HepG2 (cell line): ENCODE measurements around the gene FZD4. TPM values are rescaled to one million over a fixed set of nuclear protein-coding genes. Genes with fewer than 3 reads are reported as not detected.

ENCODE experiments used
- GATAD1 ChIP-seq: IDR thresholded peaks from 2 replicates; pipeline ENCODE4 v1.6.1; 2016; ENCODE audit warnings: missing genetic modification reagents, missing compliant biosample characterization
- HHEX ChIP-seq: IDR thresholded peaks from 2 replicates; pipeline ENCODE4 v1.6.1; 2016; ENCODE audit warnings: control low read depth
- NFE2L1 ChIP-seq: sonication (generic); formaldehyde crosslinking; IDR thresholded peaks from 2 replicates; pipeline ENCODE4 v1.4.0; 2020; ENCODE audit warnings: missing genetic modification reagents, mild to moderate bottlenecking, borderline replicate concordance
- PAF1 ChIP-seq: IDR thresholded peaks from 2 replicates; pipeline ENCODE4 v1.6.1; 2016; ENCODE audit warnings: missing genetic modification reagents, missing compliant biosample characterization
- PAX8 ChIP-seq: sonication (generic); formaldehyde crosslinking; IDR thresholded peaks from 2 replicates; pipeline ENCODE4 v1.8.0; 2022; ENCODE audit warnings: mild to moderate bottlenecking, missing genetic modification reagents, borderline replicate concordance
- POLR2A ChIP-seq, 2 experiments: IDR thresholded peaks; 2 replicates each; pipeline ENCODE4 v1.6.1; 2011; ENCODE audit warnings: low read depth in 2 of 2, low read length in 2 of 2, mild to moderate bottlenecking in 1 of 2, moderate library complexity in 1 of 2; ENCODE audit not compliant: insufficient read depth in 1 of 2
- SP2 ChIP-seq: sonication (generic); formaldehyde crosslinking; IDR thresholded peaks from 2 replicates; pipeline ENCODE4 v1.5.1; 2020; ENCODE audit warnings: mild to moderate bottlenecking, missing genetic modification reagents
- SRSF1 ChIP-seq: fragments of 200-400 bp; formaldehyde crosslinking; optimal IDR thresholded peaks from 2 replicates; pipeline ENCODE3; 2017; ENCODE audit warnings: mild to moderate bottlenecking, low read depth, low read length, moderate library complexity
- SRY ChIP-seq: sonication (generic); formaldehyde crosslinking; IDR thresholded peaks from 2 replicates; pipeline ENCODE4 v1.8.0; 2022; ENCODE audit warnings: mild to moderate bottlenecking, missing genetic modification reagents
- TBX2 ChIP-seq: sonication (generic); formaldehyde crosslinking; IDR thresholded peaks from 2 replicates; pipeline ENCODE4 v1.5.0; 2020; ENCODE audit warnings: missing genetic modification reagents, mild to moderate bottlenecking, borderline replicate concordance
- TCF7 ChIP-seq: sonication (generic); IDR thresholded peaks from 2 replicates; pipeline ENCODE4 v1.6.1; 2016; ENCODE audit warnings: antibody characterized with exemption, low read depth
- ZFP82 ChIP-seq: sonication (generic); formaldehyde crosslinking; IDR thresholded peaks from 2 replicates; pipeline ENCODE4 v1.5.1; 2020; ENCODE audit warnings: mild to moderate bottlenecking, missing genetic modification reagents, borderline replicate concordance
- ZNF460 ChIP-seq: sonication (generic); formaldehyde crosslinking; IDR thresholded peaks from 2 replicates; pipeline ENCODE4 v1.5.1; 2020; ENCODE audit warnings: missing genetic modification reagents, mild to moderate bottlenecking, borderline replicate concordance
- ZNF644 ChIP-seq: IDR thresholded peaks from 2 replicates; pipeline ENCODE4 v1.6.1; 2016; ENCODE audit warnings: low read depth
- ZNF7 ChIP-seq: IDR thresholded peaks from 2 replicates; pipeline ENCODE4 v1.6.1; 2016; ENCODE audit warnings: missing biosample characterization, missing genetic modification reagents
- ZNF737 ChIP-seq: sonication (generic); formaldehyde crosslinking; IDR thresholded peaks from 2 replicates; pipeline ENCODE4 v1.5.0; 2020; ENCODE audit warnings: missing genetic modification reagents, mild to moderate bottlenecking, borderline replicate concordance
- ZNF775 ChIP-seq: sonication (generic); formaldehyde crosslinking; IDR thresholded peaks from 2 replicates; pipeline ENCODE4 v1.4.0; 2020; ENCODE audit warnings: missing genetic modification reagents, mild to moderate bottlenecking, moderate library complexity, borderline replicate concordance
- ZNF790 ChIP-seq: sonication (generic); formaldehyde crosslinking; IDR thresholded peaks from 2 replicates; pipeline ENCODE4 v1.8.0; 2022; ENCODE audit warnings: missing genetic modification reagents, mild to moderate bottlenecking, borderline replicate concordance
- polyA plus RNA-seq, 8 experiments: library from polyadenylated mRNA; depleted of rRNA in 3 of 8; stranded (reverse) in 7 of 8; unstranded in 1 of 8; fragments of >200 nt; fragmentation: Illumina TruSeq in 4 of 8; extraction: Trizol in 4 of 8; gene quantifications; 2 replicates each; pipeline versions ENCODE4 v1.2.1 to v1.2.3, GENCODE V29; 2011 to 2016; ENCODE audit warnings: low read depth in 4 of 8, missing spikeins in 1 of 8, mixed read lengths in 1 of 8; ENCODE audit not compliant: insufficient read depth in 1 of 8
- total RNA-seq, 5 experiments: library from RNA; depleted of rRNA; stranded (reverse); fragments of >200 nt; fragmentation: Illumina TruSeq; extraction: Trizol; gene quantifications; 2 replicates each; pipeline ENCODE4 v1.2.3, GENCODE V29; 2016; ENCODE audit warnings: low read depth in 1 of 5
- TF ChIP-seq, protein P1 (sequence below): sonication (generic); formaldehyde crosslinking; IDR thresholded peaks from 2 replicates; pipeline ENCODE4 v1.4.0; 2020; ENCODE audit warnings: missing genetic modification reagents, mild to moderate bottlenecking, borderline replicate concordance
- TF ChIP-seq, protein P2 (sequence below): sonication (generic); formaldehyde crosslinking; IDR thresholded peaks from 2 replicates; pipeline ENCODE4 v1.5.1; 2020; ENCODE audit warnings: mild to moderate bottlenecking, missing genetic modification reagents, moderate library complexity
- TF ChIP-seq, protein P3 (sequence below): IDR thresholded peaks from 2 replicates; pipeline ENCODE4 v1.6.1; 2016; ENCODE audit warnings: missing genetic modification reagents, missing compliant biosample characterization
- TF ChIP-seq, protein P4 (sequence below): sonication (generic); formaldehyde crosslinking; IDR thresholded peaks from 2 replicates; pipeline ENCODE4 v1.4.0; 2020; ENCODE audit warnings: missing genetic modification reagents, borderline replicate concordance
- TF ChIP-seq, protein P5 (sequence below): sonication (generic); formaldehyde crosslinking; IDR thresholded peaks from 2 replicates; pipeline ENCODE4 v1.8.0; 2022; ENCODE audit warnings: missing genetic modification reagents, low read depth, mild to moderate bottlenecking, borderline replicate concordance

FZD4 gene
- total and polyA plus RNA-seq, 2 of the 13 experiments (the other 11 are each of a cell fraction or from before 2014, with no cell fraction given), result 46.5 to 70.4 TPM

DNA sequence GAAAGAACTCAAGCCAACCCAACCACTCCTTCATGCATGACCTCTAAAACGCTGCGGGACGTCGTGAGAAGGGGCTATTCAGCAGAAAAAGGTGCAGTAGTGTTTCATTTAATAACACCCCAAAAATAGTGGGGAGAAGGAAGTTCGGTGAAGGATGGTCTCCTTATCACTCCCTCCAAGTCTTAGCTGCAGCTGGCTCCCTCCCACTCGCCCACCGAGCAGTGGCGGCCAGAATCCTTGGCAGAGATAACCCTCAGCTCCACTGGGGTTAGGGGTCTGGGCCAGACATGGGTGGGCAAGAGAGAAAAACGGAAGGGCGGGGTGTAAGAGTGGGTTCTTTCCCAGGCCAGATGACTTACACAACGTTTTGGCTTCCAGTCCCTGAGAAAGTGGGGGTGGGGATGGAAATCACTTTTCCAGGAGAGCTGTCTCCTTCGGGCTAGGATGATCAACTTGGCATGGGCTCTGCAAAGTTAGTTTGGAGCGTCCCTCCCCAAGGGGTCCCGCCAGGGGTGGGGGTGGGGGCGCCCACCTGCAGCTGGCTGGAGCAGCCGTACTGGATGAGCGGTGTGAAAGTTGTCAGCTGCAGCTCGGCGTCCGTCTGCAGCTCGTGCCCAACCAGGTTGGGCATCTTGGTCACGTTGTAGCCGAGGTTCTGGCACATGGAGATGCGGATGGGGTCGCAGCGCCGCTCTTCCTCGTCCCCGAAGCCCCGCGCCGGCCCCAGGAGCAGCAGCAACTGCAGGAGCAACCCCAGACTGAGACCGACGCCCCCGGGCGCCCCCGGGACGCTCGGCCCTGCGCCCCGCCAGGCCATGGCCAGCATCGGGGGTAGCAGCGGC is 705 bp downstream of the FZD4 start (continued):
- TF ChIP-seq ZNF790 (CRISPR knock-in tag), result no peak
- TF ChIP-seq, protein P1, sequence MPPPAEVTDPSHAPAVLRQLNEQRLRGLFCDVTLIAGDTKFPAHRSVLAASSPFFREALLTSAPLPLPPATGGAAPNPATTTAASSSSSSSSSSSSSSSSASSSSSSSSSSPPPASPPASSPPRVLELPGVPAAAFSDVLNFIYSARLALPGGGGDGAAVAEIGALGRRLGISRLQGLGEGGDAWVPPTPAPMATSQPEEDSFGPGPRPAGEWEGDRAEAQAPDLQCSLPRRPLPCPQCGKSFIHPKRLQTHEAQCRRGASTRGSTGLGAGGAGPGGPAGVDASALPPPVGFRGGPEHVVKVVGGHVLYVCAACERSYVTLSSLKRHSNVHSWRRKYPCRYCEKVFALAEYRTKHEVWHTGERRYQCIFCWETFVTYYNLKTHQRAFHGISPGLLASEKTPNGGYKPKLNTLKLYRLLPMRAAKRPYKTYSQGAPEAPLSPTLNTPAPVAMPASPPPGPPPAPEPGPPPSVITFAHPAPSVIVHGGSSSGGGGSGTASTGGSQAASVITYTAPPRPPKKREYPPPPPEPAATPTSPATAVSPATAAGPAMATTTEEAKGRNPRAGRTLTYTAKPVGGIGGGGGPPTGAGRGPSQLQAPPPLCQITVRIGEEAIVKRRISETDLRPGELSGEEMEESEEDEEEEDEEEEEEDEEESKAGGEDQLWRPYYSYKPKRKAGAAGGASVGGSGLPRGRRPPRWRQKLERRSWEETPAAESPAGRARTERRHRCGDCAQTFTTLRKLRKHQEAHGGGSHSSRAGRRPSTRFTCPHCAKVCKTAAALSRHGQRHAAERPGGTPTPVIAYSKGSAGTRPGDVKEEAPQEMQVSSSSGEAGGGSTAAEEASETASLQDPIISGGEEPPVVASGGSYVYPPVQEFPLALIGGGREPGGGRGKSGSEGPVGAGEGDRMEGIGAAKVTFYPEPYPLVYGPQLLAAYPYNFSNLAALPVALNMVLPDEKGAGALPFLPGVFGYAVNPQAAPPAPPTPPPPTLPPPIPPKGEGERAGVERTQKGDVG (CRISPR knock-in tag), result no peak
- TF ChIP-seq PAX8 (CRISPR knock-in tag), result no peak
- TF ChIP-seq ZFP82 (CRISPR knock-in tag), result no peak
- TF ChIP-seq PAF1 (CRISPR knock-in tag), result no peak
- no peak for TF ChIP-seq GATAD1
- TF ChIP-seq, protein P2, sequence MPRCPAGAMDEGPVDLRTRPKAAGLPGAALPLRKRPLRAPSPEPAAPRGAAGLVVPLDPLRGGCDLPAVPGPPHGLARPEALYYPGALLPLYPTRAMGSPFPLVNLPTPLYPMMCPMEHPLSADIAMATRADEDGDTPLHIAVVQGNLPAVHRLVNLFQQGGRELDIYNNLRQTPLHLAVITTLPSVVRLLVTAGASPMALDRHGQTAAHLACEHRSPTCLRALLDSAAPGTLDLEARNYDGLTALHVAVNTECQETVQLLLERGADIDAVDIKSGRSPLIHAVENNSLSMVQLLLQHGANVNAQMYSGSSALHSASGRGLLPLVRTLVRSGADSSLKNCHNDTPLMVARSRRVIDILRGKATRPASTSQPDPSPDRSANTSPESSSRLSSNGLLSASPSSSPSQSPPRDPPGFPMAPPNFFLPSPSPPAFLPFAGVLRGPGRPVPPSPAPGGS (CRISPR knock-in tag), result 0 out of 2 replicates have a peak, but pooled peaks have one; percentile 21
- TF ChIP-seq POLR2A (IDR thresholded peaks at IDR 0.05; ENCODE audit: insufficient read depth in 1 of 2, low read depth in 2 of 2, low read length in 2 of 2), result no peak
- TF ChIP-seq ZNF737 (CRISPR knock-in tag), result no peak
- TF ChIP-seq ZNF775 (CRISPR knock-in tag), result no peak
- TF ChIP-seq ZNF460 (CRISPR knock-in tag), result no peak
- TF ChIP-seq, protein P3, sequence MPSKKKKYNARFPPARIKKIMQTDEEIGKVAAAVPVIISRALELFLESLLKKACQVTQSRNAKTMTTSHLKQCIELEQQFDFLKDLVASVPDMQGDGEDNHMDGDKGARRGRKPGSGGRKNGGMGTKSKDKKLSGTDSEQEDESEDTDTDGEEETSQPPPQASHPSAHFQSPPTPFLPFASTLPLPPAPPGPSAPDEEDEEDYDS (CRISPR knock-in tag), result no peak
- TF ChIP-seq TCF7, result no peak
- no peak for TF ChIP-seq SRY
- no peak for TF ChIP-seq ZNF7 (CRISPR knock-in tag)
- TF ChIP-seq, protein P4, sequence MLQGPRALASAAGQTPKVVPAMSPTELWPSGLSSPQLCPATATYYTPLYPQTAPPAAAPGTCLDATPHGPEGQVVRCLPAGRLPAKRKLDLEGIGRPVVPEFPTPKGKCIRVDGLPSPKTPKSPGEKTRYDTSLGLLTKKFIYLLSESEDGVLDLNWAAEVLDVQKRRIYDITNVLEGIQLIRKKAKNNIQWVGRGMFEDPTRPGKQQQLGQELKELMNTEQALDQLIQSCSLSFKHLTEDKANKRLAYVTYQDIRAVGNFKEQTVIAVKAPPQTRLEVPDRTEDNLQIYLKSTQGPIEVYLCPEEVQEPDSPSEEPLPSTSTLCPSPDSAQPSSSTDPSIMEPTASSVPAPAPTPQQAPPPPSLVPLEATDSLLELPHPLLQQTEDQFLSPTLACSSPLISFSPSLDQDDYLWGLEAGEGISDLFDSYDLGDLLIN (CRISPR knock-in tag), result no peak
- no peak for TF ChIP-seq SP2
- no peak for TF ChIP-seq HHEX (CRISPR knock-in tag)
- TF ChIP-seq, protein P5, sequence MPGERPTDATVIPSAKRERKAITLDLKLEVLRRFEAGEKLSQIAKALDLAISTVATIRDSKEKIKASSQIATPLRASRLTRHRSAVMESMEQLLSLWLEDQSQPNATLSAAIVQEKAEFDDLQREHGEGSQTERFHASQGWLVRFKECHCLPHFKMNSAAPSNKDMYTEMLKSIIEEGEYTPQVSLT (CRISPR knock-in tag), result no peak
- TF ChIP-seq NFE2L1 (CRISPR knock-in tag), result no peak
- no peak for TF ChIP-seq ZNF644
- TF ChIP-seq TBX2, result no peak
- TF ChIP-seq SRSF1, result no peak
